Measurements from ENCODE around the gene NOL11.
"Not testable (repeated sequence)": the region's sequence is repeated elsewhere in the genome, so short reads cannot be mapped to it uniquely, and the experiment has no call there.

The NOL11 gene

GRCh38 chr17:67742025-67742424, 24.3 kb downstream of the NOL11 start:
- no peak overlapping the region for H3K4me3 ChIP-seq (ENCODE audit: low read depth, low read length)
- TF ChIP-seq CTCF (IDR thresholded peaks at IDR 0.05; ENCODE audit: borderline replicate concordance, insufficient read depth, low read depth, low read length) = no peak

- TF ChIP-seq CTCF (IDR thresholded peaks at IDR 0.05; ENCODE audit: borderline replicate concordance, insufficient read depth, low read depth, low read length) = no peak
- no peak overlapping the region for H3K4me3 ChIP-seq (ENCODE audit: low read depth, low read length)
These were observed 29.2 kb downstream of the NOL11 start for GRCh38 chr17:67746704-67747571.

GRCh38 chr17:67747681-67748235, 30.0 kb downstream of the NOL11 start:
- H3K4me3 ChIP-seq (ENCODE audit: low read depth, low read length) = no peak overlapping the region
- TF ChIP-seq CTCF (IDR thresholded peaks at IDR 0.05; ENCODE audit: borderline replicate concordance, insufficient read depth, low read depth, low read length) = no peak

GRCh38 chr17:67750067-67750466, 32.3 kb downstream of the NOL11 start:
- TF ChIP-seq CTCF (IDR thresholded peaks at IDR 0.05; ENCODE audit: borderline replicate concordance, insufficient read depth, low read depth, low read length) = no peak
- no peak overlapping the region for H3K4me3 ChIP-seq (ENCODE audit: low read depth, low read length)

- no peak overlapping the region for H3K4me3 ChIP-seq (ENCODE audit: low read depth, low read length)
- no peak for TF ChIP-seq CTCF (IDR thresholded peaks at IDR 0.05; ENCODE audit: borderline replicate concordance, insufficient read depth, low read depth, low read length)
These were observed 33.7 kb downstream of the NOL11 start for GRCh38 chr17:67751101-67752074.

- not testable (repeated sequence) for H3K4me3 ChIP-seq (ENCODE audit: low read depth, low read length)
These were observed 34.4 kb downstream of the NOL11 start for GRCh38 chr17:67752160-67752559.

GRCh38 chr17:67753026-67753425, 35.3 kb downstream of the NOL11 start:
- TF ChIP-seq CTCF (IDR thresholded peaks at IDR 0.05; ENCODE audit: borderline replicate concordance, insufficient read depth, low read depth, low read length) = no peak
- no peak overlapping the region for H3K4me3 ChIP-seq (ENCODE audit: low read depth, low read length)

Data from GM12875 (cell line).